Thoracic aorta endothelial cell (primary cell): ENCODE measurements around the gene VBP1. TPM values are rescaled to one million over a fixed set of nuclear protein-coding genes. Genes with fewer than 3 reads are reported as not detected.

Experiments
- total RNA-seq: library from RNA; depleted of rRNA; stranded (reverse); fragments of >200 nt; gene quantifications from 2 replicates; pipeline ENCODE4 v1.2.3, GENCODE V29; 2012

The VBP1 gene
- total RNA-seq: 97.2 and 103 TPM in 2 replicates

GRCh38 chrX:155216179-155216939 is at the start of gene VBP1:
Gene VBP1 (plus strand): TSS chrX:155216460. CDS start chrX:155216483, 23 bp downstream.

GRCh38 chrX:155263854-155264628 is 47.8 kb downstream of the VBP1 start, which contains the start of gene RAB39B:
Gene RAB39B (minus strand): TSS chrX:155264491. CDS start chrX:155264288, 203 bp downstream.

Other genes with a start within 250 kb of the VBP1 start
- gene F8, start 193.7 kb upstream of the VBP1 start, total RNA-seq: 1.0 and 2.4 TPM in 2 replicates
- 45.2 and 49.9 TPM in 2 replicates for gene FUNDC2, start 189.6 kb upstream of the VBP1 start, total RNA-seq
- gene CMC4, start 145.3 kb upstream of the VBP1 start, total RNA-seq: 10.6 and 10.8 TPM in 2 replicates
- gene MTCP1, start 145.3 kb upstream of the VBP1 start, total RNA-seq: 2.3 and 3.6 TPM in 2 replicates
- 26.2 and 36.1 TPM in 2 replicates for gene BRCC3, start 145.0 kb upstream of the VBP1 start, total RNA-seq
- gene RAB39B, start 48.0 kb downstream of the VBP1 start, total RNA-seq: 0.07 TPM in 1 of 2 replicates, not detected in the other
- 10.1 and 18.0 TPM in 2 replicates for gene CLIC2, start 118.2 kb downstream of the VBP1 start, total RNA-seq
- gene F8A2, start 165.6 kb downstream of the VBP1 start, total RNA-seq: not detected in 2 replicates
- gene F8A3, start 242.2 kb downstream of the VBP1 start, total RNA-seq: 0.93 and 1.2 TPM in 2 replicates